Activated T-helper 9 cell treated with anti-CD3 and anti-CD28 coated beads, Interleukin-2, amount 50 U/mL, for 16 hours (primary cell): Measurements from ENCODE around the gene GCSH.

Experiments
- DNase-seq: peaks from one replicate; pipeline ENCODE4 v3.0.0-alpha.2; 2020; ENCODE audit warnings: low read depth

Gene GCSH

DNA sequence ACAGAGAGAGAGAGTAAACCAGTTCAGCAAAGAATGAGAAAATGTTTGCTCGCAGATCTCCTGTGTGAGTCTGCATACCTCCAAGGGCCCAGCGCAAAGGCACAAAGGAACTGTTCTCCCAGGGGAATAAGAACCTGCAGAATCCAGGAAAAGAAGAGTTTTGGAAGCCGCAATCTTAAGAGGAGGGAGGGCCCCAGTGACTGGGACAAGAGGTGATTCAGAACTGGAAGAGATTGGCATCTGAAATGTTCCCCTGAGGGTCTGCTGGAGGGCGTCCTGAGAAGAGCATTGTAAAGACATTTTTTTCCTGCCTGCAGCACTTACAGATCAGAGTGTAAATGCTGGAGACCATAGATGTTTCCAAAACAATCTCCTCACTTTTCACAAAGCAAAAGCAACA is 54.5 kb downstream of the GCSH start:
- DNase-seq, result no peak

DNA sequence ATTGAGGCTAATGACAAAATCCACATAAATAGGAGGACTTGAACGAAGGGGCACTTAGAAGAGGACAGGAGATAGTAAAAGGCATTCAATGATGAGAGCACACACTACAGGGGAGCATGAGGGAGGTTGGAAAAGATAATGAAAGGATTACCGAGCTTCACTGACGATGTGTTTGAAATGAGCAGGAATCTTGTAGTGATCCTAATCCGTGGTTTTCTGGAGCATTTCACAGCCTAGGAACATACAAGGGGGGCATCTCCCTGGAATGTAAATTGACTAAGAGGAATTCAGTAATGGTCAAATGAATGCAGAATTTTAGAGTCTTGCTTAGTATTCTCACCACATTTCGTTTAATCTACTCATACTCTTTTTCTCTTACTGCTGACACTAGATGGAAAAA is 55.4 kb downstream of the GCSH start:
- DNase-seq, result no peak

DNA sequence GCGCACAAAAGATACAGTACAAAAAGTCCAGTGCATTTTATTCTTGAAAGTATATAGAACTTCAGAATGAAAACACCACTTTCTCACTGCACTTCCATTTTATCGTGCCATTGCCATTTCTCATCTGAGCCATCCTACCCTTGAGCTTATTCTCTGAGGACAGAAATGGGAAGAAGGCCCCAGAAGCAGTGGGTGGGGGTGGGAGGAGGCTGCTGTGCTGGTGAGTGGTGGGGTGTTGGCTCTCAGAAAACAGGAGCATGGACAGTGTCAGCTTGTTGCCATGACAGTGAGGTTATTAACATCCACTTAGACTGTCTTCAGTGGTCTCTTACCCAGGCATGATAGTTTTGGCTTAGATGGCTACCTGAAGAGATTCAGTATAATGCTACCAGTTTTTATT is 56.1 kb downstream of the GCSH start:
- no peak for DNase-seq

DNA sequence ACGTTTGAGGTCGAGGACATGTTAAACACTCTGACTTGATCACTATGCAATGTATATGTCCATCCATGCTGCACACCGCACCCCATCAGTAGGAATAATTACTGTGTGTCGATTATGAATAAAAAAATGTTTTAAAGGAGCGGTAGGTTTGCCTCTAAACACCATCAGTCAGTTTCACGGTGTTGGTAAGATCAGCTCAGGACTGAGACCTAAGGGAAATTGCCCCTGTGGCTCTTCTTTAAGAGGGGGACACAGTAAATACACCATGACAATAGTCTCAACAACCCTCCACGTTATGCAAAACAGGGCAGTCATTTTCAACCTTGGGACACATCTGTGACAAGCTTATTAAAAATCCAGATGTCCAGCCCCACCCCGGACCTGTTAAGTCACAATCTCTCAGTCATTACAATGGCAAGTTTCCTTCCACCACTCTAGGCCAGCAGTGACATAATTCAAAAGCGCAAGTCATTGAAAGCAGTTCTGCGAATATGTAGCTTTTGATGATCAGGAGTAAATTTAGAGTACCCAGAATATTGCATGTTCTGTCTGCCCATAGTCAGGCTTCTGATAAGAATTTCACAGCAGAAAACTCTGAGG is 59.3 kb downstream of the GCSH start:
- DNase-seq, result no peak

DNA sequence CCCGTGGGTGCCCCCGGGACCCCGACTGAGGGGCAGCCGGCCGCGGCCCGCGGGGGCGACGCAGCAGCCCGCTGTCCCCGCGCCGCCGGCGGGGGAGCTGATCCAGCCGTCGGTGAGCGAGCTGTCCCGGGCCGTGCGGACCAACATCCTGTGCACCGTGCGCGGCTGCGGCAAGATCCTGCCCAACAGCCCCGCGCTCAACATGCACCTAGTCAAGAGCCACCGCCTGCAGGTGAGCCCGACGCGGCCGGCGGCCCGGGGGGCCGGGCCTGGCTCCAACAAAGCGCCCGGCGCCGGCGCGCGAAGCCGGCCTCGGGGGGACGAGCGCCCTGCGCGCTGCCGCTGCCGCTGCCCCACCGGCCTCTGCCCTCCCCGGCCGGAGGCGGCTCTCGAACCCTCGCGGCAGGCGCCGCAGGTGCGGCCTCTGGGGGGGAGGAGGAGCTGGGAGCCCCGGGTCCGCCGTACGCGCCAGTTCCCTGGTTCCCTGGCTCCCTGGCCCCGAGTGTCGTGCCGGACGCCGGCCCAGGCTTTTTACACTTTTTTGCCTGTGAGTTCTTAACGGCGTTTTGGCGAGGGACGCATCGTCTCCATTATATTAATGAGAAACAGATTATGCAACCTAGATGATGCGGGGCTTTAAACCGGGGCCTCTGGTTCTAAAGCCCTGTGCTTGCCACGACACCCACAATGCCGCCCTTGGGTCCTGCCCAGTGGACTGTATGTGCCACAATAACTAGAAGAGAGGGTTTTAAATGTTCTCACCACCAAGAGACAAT is 60.0 kb downstream of the GCSH start:
- peak; percentile 13 for DNase-seq

DNA sequence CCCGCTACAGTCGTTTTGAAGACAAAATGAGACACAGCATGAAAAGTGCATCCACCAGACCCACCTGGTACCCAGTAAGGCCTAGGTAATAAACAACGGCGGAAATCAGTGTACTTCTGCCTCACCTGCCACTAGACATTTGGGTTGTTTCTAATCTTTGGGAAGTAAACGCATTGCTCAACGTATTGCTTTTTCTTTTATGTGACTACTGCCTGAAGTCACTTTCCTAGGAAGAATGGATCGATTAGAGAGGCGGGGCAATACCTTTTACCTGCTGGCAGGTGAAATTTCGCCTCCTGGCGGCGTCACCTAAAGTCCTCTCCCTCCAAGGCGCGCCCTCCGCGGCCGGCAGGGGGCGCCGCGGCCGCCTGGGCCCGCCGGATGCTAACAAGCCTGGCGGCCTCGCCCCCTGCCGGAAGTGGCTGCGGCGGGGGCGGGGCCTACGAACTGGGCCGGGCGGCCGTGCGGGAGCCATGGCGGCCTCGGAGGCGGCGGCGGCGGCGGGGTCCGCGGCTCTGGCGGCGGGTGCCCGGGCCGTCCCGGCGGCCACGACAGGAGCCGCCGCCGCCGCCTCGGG is 60.7 kb downstream of the GCSH start, which contains the start of gene ATMIN:
Gene ATMIN, plus strand, starts transcription at position 445 of the 577 bp plus-strand sequence. Its CDS starts 29 bp downstream, at position 474.
- DNase-seq, result peak; percentile 86
